Stimulated activated CD4-positive, alpha-beta T cell treated with anti-CD3 and anti-CD28 coated beads, Interleukin-2, amount 100 ng/mL, for 24 hours (primary cell): Measurements from ENCODE around the gene ANXA5.
"Not testable (repeated sequence)": the region's sequence is repeated elsewhere in the genome, so short reads cannot be mapped to it uniquely, and the experiment has no call there.

Source experiments
- DNase-seq, 2 donors: peaks; one replicate each; pipeline ENCODE4 v3.0.0-alpha.2; 2020

The ANXA5 gene

GRCh38 chr4:121696581-121697461 is at the start of gene ANXA5:
Gene ANXA5, minus strand, starts transcription at chr4:121696980. Its CDS starts 391 bp downstream, at chr4:121696589.
- peak; percentile 66 to 84 for DNase-seq

DNA sequence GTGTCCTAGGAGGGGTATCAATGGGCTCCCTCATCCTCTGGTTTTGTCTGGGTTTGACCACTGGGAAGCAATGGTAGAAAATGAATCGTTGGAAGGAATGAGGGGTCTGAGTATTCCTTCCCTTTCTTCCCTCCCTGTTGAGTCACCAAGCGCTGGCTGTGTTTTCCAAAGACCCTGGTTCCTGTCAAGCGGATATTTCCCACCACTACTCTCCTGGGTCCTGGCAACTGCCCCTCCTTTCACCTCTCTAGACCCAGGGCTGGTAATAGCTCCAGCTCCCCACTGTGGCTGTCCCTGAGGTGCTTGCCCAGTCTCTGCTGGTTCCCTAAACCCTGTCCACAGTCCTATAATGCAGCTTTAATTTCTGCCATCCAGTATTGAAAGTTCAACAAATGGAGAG is 46.0 kb upstream of the ANXA5 start:
- DNase-seq: no peak

DNA sequence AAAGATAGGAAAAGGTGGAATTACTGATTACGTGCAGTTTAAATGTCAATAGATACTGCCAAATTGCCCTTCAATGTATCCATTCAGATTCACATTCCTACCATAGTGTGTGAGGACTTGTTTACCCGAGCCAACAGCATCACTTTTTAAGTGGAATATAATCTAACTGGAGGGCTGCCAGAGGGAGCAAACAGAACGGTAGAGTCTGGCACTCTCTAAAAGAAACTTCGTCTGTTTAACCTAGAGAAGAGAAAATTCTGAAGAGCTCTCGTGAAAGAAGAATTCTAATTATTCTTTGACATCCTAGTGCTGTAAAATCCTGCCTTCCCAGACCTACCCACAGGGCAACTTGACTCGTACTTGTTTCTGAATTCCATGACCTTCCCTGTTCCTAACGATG is 45.0 kb upstream of the ANXA5 start:
- no peak for DNase-seq

GRCh38 chr4:121740796-121741409 is 44.1 kb upstream of the ANXA5 start:
- no peak for DNase-seq

DNA sequence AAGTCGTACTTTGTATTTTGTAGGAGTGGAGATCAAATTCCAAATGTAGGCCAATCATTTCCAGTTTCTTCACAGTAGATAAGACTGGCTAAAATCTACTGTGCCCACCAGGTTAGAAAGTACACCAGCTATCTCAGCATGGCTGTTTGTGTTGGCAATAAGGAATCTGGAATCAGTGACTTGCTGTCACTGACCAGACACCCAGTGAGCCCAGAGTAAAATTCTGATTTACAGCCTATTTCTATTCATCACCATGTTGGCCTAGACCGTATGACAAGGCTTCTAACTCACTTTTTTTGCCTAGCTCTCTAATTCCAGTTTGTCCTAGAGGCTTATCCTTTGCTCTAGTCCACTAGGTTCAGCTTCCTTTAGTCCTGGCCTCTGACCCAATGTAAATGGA is 42.8 kb upstream of the ANXA5 start:
- no peak for DNase-seq

GRCh38 chr4:121738780-121739535 is 42.2 kb upstream of the ANXA5 start:
- no peak for DNase-seq

DNA sequence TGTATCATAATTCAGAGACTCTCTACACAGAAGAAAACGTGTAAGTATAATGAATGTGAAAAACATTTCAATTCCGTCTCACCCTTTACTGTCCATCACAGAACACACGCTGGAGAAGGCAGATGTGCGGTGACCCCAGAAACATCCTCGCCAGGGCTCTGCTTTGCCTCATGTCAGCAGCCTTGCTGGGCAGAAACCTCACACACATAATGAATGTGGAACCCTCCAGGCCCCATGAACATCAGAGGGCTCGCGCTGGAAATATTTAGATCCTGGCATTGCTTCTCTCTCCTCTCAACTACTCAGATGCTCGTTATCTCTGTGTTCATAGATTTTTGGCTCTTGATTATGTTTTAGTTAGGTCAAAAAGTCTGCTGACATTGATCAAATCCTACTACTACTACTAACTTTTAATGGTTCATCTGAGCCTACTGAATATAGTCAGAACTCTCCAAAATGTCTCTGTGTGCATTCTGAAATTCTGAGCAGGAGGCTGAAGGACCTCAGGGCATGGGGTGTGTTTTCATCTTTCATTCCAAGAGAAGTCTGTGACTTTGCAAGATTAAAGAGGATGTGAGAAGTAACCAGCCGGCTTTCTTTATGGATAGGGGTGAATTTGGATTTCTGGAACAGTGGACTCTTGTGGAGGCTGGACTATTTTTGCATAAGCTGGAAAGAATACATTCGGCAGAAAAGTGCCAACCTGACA is 41.2 kb upstream of the ANXA5 start:
- no peak for DNase-seq

DNA sequence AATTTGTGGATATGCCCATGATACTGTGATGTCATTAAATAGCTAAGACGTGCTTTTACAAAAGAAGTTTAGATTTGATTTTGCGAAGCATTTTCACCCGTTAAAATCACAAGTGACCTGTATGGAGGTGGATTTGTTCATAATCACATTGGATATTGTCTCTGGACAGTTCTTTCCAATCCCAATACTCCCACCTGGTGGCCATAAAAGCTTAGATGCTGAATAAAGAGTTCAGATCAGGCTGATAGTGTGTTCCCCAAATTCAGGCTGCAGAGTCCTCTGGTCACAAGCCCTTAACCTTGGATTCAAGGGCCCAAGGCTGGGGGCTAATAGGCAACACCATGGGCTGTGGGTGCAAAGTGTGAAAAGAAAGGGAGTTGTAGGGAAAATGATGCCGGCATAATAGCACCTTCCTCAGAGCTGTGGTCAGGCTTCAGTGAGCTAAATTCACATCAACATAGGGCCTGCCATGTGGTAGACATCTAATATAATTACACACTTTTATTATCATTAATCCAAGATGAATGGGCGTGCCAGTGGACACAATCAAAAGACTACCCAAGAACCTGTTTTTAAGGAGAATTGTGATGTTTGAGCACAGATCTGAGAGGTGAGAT is 40.1 kb upstream of the ANXA5 start:
- DNase-seq: no peak

GRCh38 chr4:121734571-121734970 is 37.8 kb upstream of the ANXA5 start:
- DNase-seq: no peak

DNA sequence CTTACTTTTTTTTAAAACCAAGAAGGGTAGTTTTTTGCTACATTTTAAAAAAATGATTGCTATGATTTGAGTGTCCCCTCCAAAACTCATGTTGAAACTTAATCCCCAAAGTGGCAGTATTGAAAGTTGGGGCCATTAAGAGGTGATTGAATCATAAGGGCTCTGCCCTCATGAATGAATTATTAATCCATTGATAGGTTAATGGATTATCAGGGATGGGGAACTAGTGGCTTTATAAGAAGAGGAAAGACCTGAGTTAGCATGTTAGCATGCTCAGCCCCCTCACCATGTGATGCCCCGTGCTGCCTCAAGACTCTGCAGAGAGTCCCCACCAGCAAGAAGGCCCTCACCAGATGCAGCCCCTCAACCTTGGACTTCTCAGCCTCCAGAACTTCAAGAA is 37.2 kb upstream of the ANXA5 start:
- DNase-seq: no peak

- not testable (repeated sequence) for DNase-seq
These were observed 33.0 kb upstream of the ANXA5 start for GRCh38 chr4:121729753-121730152.

GRCh38 chr4:121728798-121729226 is 32.0 kb upstream of the ANXA5 start:
- DNase-seq: no peak

- DNase-seq: no peak
These were observed 31.3 kb upstream of the ANXA5 start for GRCh38 chr4:121728066-121728465.

GRCh38 chr4:121726642-121727268 is 30.0 kb upstream of the ANXA5 start:
- no peak for DNase-seq

- DNase-seq: no peak
These were observed 27.9 kb upstream of the ANXA5 start for GRCh38 chr4:121724671-121725070.

GRCh38 chr4:121721700-121722099 is 24.9 kb upstream of the ANXA5 start:
- no peak for DNase-seq

- DNase-seq: no peak
These were observed 23.3 kb upstream of the ANXA5 start for GRCh38 chr4:121720109-121720508.

GRCh38 chr4:121717680-121718237 is 21.0 kb upstream of the ANXA5 start:
- no peak for DNase-seq

DNA sequence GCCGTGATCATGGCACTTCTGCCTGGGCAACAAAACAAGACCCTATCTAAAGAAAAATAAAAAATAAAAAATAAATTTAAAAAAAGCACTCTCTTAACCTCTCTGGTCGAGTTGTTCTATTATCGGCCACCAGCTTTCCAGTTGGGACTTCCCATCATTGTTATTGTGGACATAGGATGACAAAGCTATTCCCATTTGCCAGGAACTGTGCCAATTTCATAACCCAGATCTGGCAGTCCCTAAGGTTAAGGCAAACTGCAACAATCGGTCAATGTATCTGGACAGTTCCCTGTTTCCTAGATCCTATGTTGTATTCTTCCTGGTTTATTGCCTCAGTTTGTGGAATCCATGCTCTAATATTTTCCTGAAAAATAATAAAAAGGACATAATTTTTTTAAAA is 17.8 kb upstream of the ANXA5 start:
- no peak for DNase-seq

GRCh38 chr4:121712783-121713182 is 16.0 kb upstream of the ANXA5 start:
- no peak for DNase-seq

DNA sequence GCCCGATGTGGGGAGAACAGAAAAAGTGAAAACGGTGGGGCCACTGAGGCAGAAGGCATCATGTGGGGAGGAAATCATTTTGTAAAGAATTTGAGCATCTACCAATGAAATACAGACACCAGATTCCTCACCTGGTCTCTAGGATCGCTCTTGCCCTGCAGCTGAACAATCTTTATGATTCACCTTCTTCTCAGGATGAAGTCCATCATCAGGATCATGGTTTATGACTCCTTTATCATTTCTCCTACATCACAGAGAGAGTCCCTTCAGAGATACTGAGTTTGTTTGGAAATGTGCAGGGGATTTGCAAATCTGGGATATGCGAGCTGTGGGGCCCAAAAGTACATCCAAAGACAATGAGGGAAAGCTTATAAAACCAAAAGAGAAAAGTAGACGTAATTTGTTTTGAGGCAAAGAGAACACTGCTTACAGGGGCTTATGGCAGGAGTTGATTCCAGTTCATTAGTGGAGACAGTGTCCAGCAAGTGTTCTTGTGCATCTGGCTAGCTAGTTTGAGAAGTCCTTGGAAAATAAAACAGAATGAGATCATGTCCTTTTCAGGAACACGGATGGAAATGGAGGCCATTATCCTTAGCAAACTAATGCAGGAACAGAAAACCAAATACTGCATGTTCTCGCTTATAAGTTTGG is 15.3 kb upstream of the ANXA5 start:
- DNase-seq: no peak
